Right atrium auricular region (tissue), 2 donors: Measurements from ENCODE around the gene RIMS1. TPM values are rescaled to one million over a fixed set of nuclear protein-coding genes. Genes with fewer than 3 reads are reported as not detected.

Source experiments
- DNase-seq: peaks from one replicate; pipeline ENCODE4 v3.0.0-alpha.2; 2019; ENCODE audit warnings: low spot score
- H3K27ac ChIP-seq, 2 donors: fragments of 200-600 bp; sonication (generic); 1 replicate in 1 of 2; 2 replicates in 1 of 2; pipeline ENCODE4 v1.5.1; 2016 to 2019
- H3K27me3 ChIP-seq, 2 donors: fragments of 200-600 bp; sonication (generic); one replicate each; pipeline versions ENCODE4 v1.5.1 to v1.6.0; 2017 to 2019
- H3K36me3 ChIP-seq: fragments of 200-600 bp; sonication (generic); one replicate; pipeline ENCODE4 v1.5.1; 2016
- H3K4me1 ChIP-seq, 2 donors: fragments of 200-600 bp; sonication (generic); one replicate each; pipeline versions ENCODE4 v1.5.1 to v1.6.0; 2017 to 2019
- H3K4me3 ChIP-seq, 2 donors: fragments of 200-600 bp; sonication (generic); 1 replicate in 1 of 2; 2 replicates in 1 of 2; pipeline ENCODE4 v1.5.1; 2017 to 2019; ENCODE audit warnings: mild to moderate bottlenecking in 1 of 2, moderate library complexity in 1 of 2
- H3K9me3 ChIP-seq, 2 donors: fragments of 200-600 bp; sonication (generic); one replicate each; pipeline ENCODE4 v1.5.1; 2019
- CTCF ChIP-seq, 2 donors: fragments of 200-600 bp; sonication (generic); IDR thresholded peaks; one replicate each; pipeline ENCODE4 v1.5.1; 2019; ENCODE audit warnings: antibody characterized with exemption in 2 of 2
- total RNA-seq, 2 donors: library from RNA; depleted of rRNA; stranded (reverse); fragments of >200 nt; gene quantifications; one replicate each; pipeline ENCODE4 v1.1.0, GENCODE V29; 2016

RIMS1 gene
- total RNA-seq, 2 donors from 2014 or later: 0.55 to 1.3 TPM

- no peaks in the 10 kb centered on the region for H3K27me3 ChIP-seq
- no peaks in the 10 kb centered on the region for H3K36me3 ChIP-seq
- no peak overlapping the region for H3K4me3 ChIP-seq
- DNase-seq: no peak
- H3K27ac ChIP-seq: no peak overlapping the region
- TF ChIP-seq CTCF (IDR thresholded peaks at IDR 0.05): no peak
- H3K9me3 ChIP-seq: no peaks in the 10 kb centered on the region
- no peaks in the 10 kb centered on the region for H3K4me1 ChIP-seq
These were observed 208.2 kb downstream of the RIMS1 start for GRCh38 chr6:72094506-72094905.

- H3K36me3 ChIP-seq: no peaks in the 10 kb centered on the region
- no peak for DNase-seq
- H3K27ac ChIP-seq: no peak overlapping the region
- no peaks in the 10 kb centered on the region for H3K9me3 ChIP-seq
- H3K4me3 ChIP-seq: no peak overlapping the region
- TF ChIP-seq CTCF (IDR thresholded peaks at IDR 0.05): no peak
- no peaks in the 10 kb centered on the region for H3K4me1 ChIP-seq
- H3K27me3 ChIP-seq: no peaks in the 10 kb centered on the region
These were observed 216.2 kb downstream of the RIMS1 start for GRCh38 chr6:72102561-72102960.

GRCh38 chr6:72111611-72112010 lies 225.3 kb downstream of the RIMS1 start:
- Histone ChIP-seq H3K4me1 (no peaks in the 10 kb centered on the region), H3K9me3 (no peaks in the 10 kb centered on the region), H3K4me3 (no peak overlapping the region)

GRCh38 chr6:72130327-72130726 lies 244.0 kb downstream of the RIMS1 start:
- no peak overlapping the region for H3K27ac ChIP-seq
- H3K27me3 ChIP-seq: no peaks in the 10 kb centered on the region
- DNase-seq: no peak
- TF ChIP-seq CTCF (IDR thresholded peaks at IDR 0.05): no peak
- H3K9me3 ChIP-seq: no peaks in the 10 kb centered on the region
- H3K4me3 ChIP-seq: no peak overlapping the region
- no peaks in the 10 kb centered on the region for H3K4me1 ChIP-seq
- H3K36me3 ChIP-seq: no peaks in the 10 kb centered on the region

More at GRCh38 chr6:72111611-72112010, 225.3 kb downstream of the RIMS1 start:
- no peak overlapping the region for H3K27ac ChIP-seq
- DNase-seq: no peak
- H3K36me3 ChIP-seq: no peaks in the 10 kb centered on the region
- no peak for TF ChIP-seq CTCF (IDR thresholded peaks at IDR 0.05)
- no peaks in the 10 kb centered on the region for H3K27me3 ChIP-seq

GRCh38 chr6:72132427-72132826 lies 246.1 kb downstream of the RIMS1 start:
- Histone ChIP-seq H3K36me3 (no peaks in the 10 kb centered on the region), H3K9me3 (no peaks in the 10 kb centered on the region)
- no peak for TF ChIP-seq CTCF (IDR thresholded peaks at IDR 0.05)

GRCh38 chr6:72132851-72133250 lies 246.5 kb downstream of the RIMS1 start:
- TF ChIP-seq CTCF (IDR thresholded peaks at IDR 0.05): no peak
- no peaks in the 10 kb centered on the region for H3K27me3 ChIP-seq
- no peaks in the 10 kb centered on the region for H3K4me1 ChIP-seq
- H3K4me3 ChIP-seq: no peak overlapping the region
- no peak for DNase-seq
- no peaks in the 10 kb centered on the region for H3K36me3 ChIP-seq
- no peaks in the 10 kb centered on the region for H3K9me3 ChIP-seq
- no peak overlapping the region for H3K27ac ChIP-seq

More at GRCh38 chr6:72132427-72132826, 246.1 kb downstream of the RIMS1 start:
- H3K4me3 ChIP-seq: no peak overlapping the region
- no peak for DNase-seq
- H3K27me3 ChIP-seq: no peaks in the 10 kb centered on the region
- no peak overlapping the region for H3K27ac ChIP-seq
- H3K4me1 ChIP-seq: no peaks in the 10 kb centered on the region
